Lung (tissue), 12 donors: ENCODE data around the gene CCDC15. TPM values are rescaled to one million over a fixed set of nuclear protein-coding genes. Genes with fewer than 3 reads are reported as not detected.

Source experiments
- ATAC-seq: fragments of 200-7000 bp; cut with Tn5 transposase; one replicate; pipeline ENCODE4 v1.9.1; 2020; ENCODE audit warnings: moderate number of reproducible peaks; ENCODE audit not compliant: insufficient read depth, low FRiP score
- DNase-seq, 3 donors: peaks; one replicate each; pipeline ENCODE4 v3.0.0-alpha.2; 2013 to 2017
- H3K27ac ChIP-seq, 2 donors: one replicate each; pipeline ENCODE4 v1.5.1; 2013; ENCODE audit warnings: mild to moderate bottlenecking in 2 of 2, moderate library complexity in 2 of 2, control low read depth in 1 of 2, inconsistent platforms in 1 of 2, low read depth in 1 of 2, low read length in 1 of 2
- H3K27me3 ChIP-seq, 3 donors: one replicate each; pipeline ENCODE4 v1.5.1; 2013; ENCODE audit warnings: low read length in 2 of 3; ENCODE audit not compliant: control insufficient read depth in 3 of 3, insufficient read depth in 3 of 3
- H3K36me3 ChIP-seq, 4 donors: one replicate each; pipeline ENCODE4 v1.5.1; 2013; ENCODE audit warnings: low read length in 4 of 4, mild to moderate bottlenecking in 1 of 4, moderate library complexity in 1 of 4; ENCODE audit not compliant: control insufficient read depth in 4 of 4, insufficient read depth in 4 of 4
- H3K4me1 ChIP-seq, 5 donors: one replicate each; pipeline ENCODE4 v1.5.1; 2013; ENCODE audit warnings: low read length in 5 of 5, mild to moderate bottlenecking in 2 of 5, moderate library complexity in 1 of 5; ENCODE audit not compliant: control insufficient read depth in 5 of 5, insufficient read depth in 5 of 5
- H3K4me3 ChIP-seq: one replicate; pipeline ENCODE4 v1.5.1; 2013; ENCODE audit warnings: mild to moderate bottlenecking, control low read depth, moderate library complexity
- H3K9ac ChIP-seq, 2 donors: one replicate each; pipeline ENCODE4 v1.5.1; 2013; ENCODE audit warnings: low read length in 2 of 2, control low read depth in 1 of 2; ENCODE audit not compliant: insufficient read depth in 1 of 2
- H3K9me3 ChIP-seq, 4 donors: one replicate each; pipeline ENCODE4 v1.5.1; 2013; ENCODE audit warnings: low read length in 3 of 4, mild to moderate bottlenecking in 1 of 4, moderate library complexity in 1 of 4; ENCODE audit not compliant: control insufficient read depth in 4 of 4, insufficient read depth in 3 of 4
- WGBS, 2 donors: extraction: QIAGEN DNeasy Blood & Tissue Kit; methylation state at CpG; one replicate each; pipeline ENCODE4 v1.1.7; 2013; 5-methylcytosine and 5-hydroxymethylcytosine counted together
- polyA plus RNA-seq, 2 donors: library from polyadenylated mRNA; stranded (reverse); fragments of 200-250 nt; gene quantifications; one replicate each; pipeline ENCODE4 v1.2.1, GENCODE V29; 2013
- total RNA-seq, 2 donors: library from RNA; depleted of rRNA in 1 of 2; stranded (reverse); fragments of >200 nt in 1 of 2; gene quantifications; one replicate each; pipeline ENCODE4 v1.2.1, GENCODE V29; 2014 to 2021
- TF ChIP-seq, protein P1 (sequence below): IDR thresholded peaks from 2 replicates; pipeline ENCODE4 v1.5.1; 2012; ENCODE audit warnings: mild to moderate bottlenecking; ENCODE audit errors: control extremely low read depth, extremely low read depth
- donor health status: control.
- donor health status: control.
- donor health status: Bipolar disorder and iron deficiency.
- donor health status: healthy.
- donor health status: DM: yes; HTN: yes; CAD: no.

Gene CCDC15
- total and polyA plus RNA-seq, 4 donors: 0.65 to 5.1 (median 1.1) TPM

DNA sequence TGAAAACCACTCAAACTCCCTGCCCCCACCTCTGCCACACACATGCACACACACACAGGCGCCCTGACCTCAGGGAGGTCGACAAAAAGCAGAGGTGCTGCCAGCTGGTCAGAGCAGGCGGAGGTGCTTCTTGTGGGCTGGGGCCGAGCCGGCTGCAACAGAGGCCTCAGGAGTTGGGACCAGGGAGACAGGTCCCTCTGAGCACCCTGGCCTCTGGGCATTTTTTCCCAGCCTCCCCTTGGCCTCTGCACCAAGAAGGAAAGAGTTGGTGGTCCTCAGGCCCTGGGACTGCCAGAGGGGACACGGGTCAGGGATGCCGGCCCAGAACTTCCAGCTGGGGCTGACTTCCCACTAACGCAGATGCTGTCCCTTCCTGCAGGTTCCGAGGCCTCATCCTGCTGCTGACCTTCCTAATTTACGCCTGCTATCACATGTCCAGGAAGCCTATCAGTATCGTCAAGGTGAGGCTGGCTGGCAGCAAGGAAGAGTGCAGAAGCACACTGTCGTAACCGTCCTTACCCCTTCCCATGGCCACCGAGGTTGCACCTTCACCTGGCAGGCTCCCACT lies 122.5 kb downstream of the CCDC15 start:
- H3K27me3 ChIP-seq: no peaks in the 10 kb centered on the region
- 85 to 89% methylated on average over 14 of the region's 14 CpGs for WGBS, 2 donors
- H3K9ac ChIP-seq: no peak overlapping the region
- no peak overlapping the region for H3K4me3 ChIP-seq
- DNase-seq (peak in 1 of 3 donors; percentile 9), ATAC-seq (no peak)
- no peak overlapping the region for H3K27ac ChIP-seq
- H3K9me3 ChIP-seq: no peaks in the 10 kb centered on the region
- H3K4me1 ChIP-seq: peaks cover 0 to under 1% (median 0%) of the 10 kb centered on the region in 5 donors
- H3K36me3 ChIP-seq: no peaks in the 10 kb centered on the region
- TF ChIP-seq, protein P1, sequence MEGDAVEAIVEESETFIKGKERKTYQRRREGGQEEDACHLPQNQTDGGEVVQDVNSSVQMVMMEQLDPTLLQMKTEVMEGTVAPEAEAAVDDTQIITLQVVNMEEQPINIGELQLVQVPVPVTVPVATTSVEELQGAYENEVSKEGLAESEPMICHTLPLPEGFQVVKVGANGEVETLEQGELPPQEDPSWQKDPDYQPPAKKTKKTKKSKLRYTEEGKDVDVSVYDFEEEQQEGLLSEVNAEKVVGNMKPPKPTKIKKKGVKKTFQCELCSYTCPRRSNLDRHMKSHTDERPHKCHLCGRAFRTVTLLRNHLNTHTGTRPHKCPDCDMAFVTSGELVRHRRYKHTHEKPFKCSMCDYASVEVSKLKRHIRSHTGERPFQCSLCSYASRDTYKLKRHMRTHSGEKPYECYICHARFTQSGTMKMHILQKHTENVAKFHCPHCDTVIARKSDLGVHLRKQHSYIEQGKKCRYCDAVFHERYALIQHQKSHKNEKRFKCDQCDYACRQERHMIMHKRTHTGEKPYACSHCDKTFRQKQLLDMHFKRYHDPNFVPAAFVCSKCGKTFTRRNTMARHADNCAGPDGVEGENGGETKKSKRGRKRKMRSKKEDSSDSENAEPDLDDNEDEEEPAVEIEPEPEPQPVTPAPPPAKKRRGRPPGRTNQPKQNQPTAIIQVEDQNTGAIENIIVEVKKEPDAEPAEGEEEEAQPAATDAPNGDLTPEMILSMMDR: no peak

DNA sequence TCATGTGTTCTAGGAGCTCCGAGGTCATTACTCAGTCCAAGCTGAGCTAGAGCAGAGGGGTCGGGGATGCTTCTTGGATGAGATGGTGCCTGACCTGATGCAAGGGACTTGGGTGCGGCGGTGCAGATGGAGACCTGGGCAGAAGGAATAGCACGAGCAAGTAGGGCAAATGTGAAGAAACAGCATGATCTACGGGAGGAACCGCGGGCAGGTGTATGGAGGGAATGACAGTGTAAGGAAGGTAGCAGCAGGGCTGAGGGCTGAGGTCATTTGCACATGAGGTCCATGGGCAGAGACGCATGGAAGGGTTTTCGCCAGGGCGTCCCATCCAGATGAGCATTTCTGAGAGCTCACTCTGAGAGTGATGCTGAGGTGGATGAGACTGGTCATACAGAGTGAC lies 124.0 kb downstream of the CCDC15 start:
- H3K36me3 ChIP-seq: no peaks in the 10 kb centered on the region
- no peaks in the 10 kb centered on the region for H3K27me3 ChIP-seq
- TF ChIP-seq, protein P1: no peak
- ATAC-seq (no peak), DNase-seq (no peak)
- no peaks in the 10 kb centered on the region for H3K4me1 ChIP-seq
- H3K9ac ChIP-seq: no peak overlapping the region
- H3K9me3 ChIP-seq: no peaks in the 10 kb centered on the region
- no peak overlapping the region for H3K4me3 ChIP-seq
- no peak overlapping the region for H3K27ac ChIP-seq
- WGBS, 2 donors: 98% methylated on average over 11 of the region's 11 CpGs

DNA sequence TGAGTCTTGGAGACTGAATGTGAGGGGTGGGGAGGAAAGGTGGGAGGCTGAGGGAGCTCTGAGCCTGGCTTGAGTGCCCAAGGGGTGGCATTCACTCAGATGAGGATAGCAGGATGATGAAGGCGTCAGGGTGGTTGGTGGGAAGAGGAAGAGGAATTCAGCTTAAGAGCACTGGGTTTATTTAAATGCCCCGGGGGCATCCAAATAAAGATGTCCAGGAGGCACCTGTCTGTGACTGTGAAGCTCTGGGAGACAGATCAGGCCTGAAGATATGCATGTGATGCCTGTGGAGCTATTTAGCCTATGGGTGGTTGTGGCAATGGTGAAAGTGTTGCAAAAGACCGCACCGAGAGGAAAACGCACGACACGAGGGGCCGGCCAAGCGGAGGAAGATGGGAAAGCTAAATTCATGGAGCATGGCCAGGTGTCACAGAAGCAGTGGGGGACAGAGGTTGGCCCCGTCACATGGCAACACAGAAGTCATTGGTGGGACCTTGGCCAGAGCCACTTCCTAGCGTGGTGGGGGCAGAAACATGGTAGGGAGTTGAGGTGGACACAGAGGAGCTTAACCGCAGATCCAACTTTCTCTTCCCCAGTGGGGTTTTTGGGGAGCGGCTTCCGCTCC lies 124.6 kb downstream of the CCDC15 start:
- H3K9me3 ChIP-seq: no peaks in the 10 kb centered on the region
- WGBS, 2 donors: 89 to 91% methylated on average over 14 of the region's 14 CpGs
- no peaks in the 10 kb centered on the region for H3K27me3 ChIP-seq
- DNase-seq (no peak), ATAC-seq (no peak)
- no peak overlapping the region for H3K4me3 ChIP-seq
- no peaks in the 10 kb centered on the region for H3K36me3 ChIP-seq
- no peak overlapping the region for H3K27ac ChIP-seq
- no peak overlapping the region for H3K9ac ChIP-seq
- TF ChIP-seq, protein P1: no peak
- no peaks in the 10 kb centered on the region for H3K4me1 ChIP-seq
